GM23248 (cell line): Measurements from ENCODE around the gene GREM1.

Experiments used
- EZH2 ChIP-seq: fragments of 200-600 bp; sonication (generic); IDR thresholded peaks from 2 replicates; pipeline ENCODE4 v1.6.1; 2018; ENCODE audit warnings: antibody characterized with exemption, mild to moderate bottlenecking; ENCODE audit not compliant: insufficient read depth, poor library complexity, severe bottlenecking
- EZH2phosphoT487 ChIP-seq: fragments of 200-600 bp; sonication (generic); IDR thresholded peaks from 2 replicates; pipeline ENCODE4 v1.6.1; 2018; ENCODE audit warnings: antibody characterized with exemption, moderate library complexity, mild to moderate bottlenecking, low read depth; ENCODE audit not compliant: insufficient read depth

GRCh38 chr15:32718821-32719716 lies 1.3 kb downstream of the GREM1 start:
- TF ChIP-seq EZH2: no peak
- no peak for TF ChIP-seq EZH2phosphoT487
